Spinal cord (tissue), 10 donors: ENCODE results near the gene NF2. TPM values are rescaled to one million over a fixed set of nuclear protein-coding genes. Genes with fewer than 3 reads are reported as not detected.

Experiments
- DNase-seq, 6 donors: peaks; one replicate each; pipeline versions ENCODE4 v3.0.0 to v3.0.0-alpha.2; 2013 to 2015; ENCODE audit warnings: low spot score in 6 of 6, low read depth in 4 of 6
- H3K27ac ChIP-seq: one replicate; pipeline ENCODE4 v1.5.1; 2013; ENCODE audit warnings: low read depth, low read length, control low read depth
- H3K27me3 ChIP-seq: one replicate; pipeline ENCODE4 v1.6.1; 2013; ENCODE audit warnings: low read length; ENCODE audit not compliant: control insufficient read depth, insufficient read depth
- H3K36me3 ChIP-seq: one replicate; pipeline ENCODE4 v1.6.1; 2013; ENCODE audit warnings: low read length; ENCODE audit not compliant: control insufficient read depth, insufficient read depth
- H3K4me1 ChIP-seq: one replicate; pipeline ENCODE4 v1.6.1; 2013; ENCODE audit warnings: low read length; ENCODE audit not compliant: control insufficient read depth, insufficient read depth
- H3K4me3 ChIP-seq: one replicate; pipeline ENCODE4 v1.5.1; 2013; ENCODE audit warnings: low read depth, low read length, control low read depth
- H3K9me3 ChIP-seq: one replicate; pipeline ENCODE4 v1.6.1; 2013; ENCODE audit warnings: low read length; ENCODE audit not compliant: control insufficient read depth, insufficient read depth
- WGBS: methylation state at CpG from one replicate; pipeline ENCODE4 v1.1.5; 2013; ENCODE audit warnings: missing lambda C conversion rate; ENCODE audit not compliant: insufficient coverage; 5-methylcytosine and 5-hydroxymethylcytosine counted together
- polyA plus RNA-seq, 2 donors: library from polyadenylated mRNA; unstranded; fragments of 120-200 nt; gene quantifications; one replicate each; pipeline ENCODE4 v1.2.1, GENCODE V29; 2013; ENCODE audit not compliant: insufficient read length in 2 of 2
- total RNA-seq, 2 donors: library from RNA; depleted of rRNA in 1 of 2; stranded (reverse); fragments of 120-200 nt in 1 of 2; fragments of >200 nt in 1 of 2; gene quantifications; one replicate each; pipeline versions ENCODE4 v1.2.3 to v1.2.4, GENCODE V29; 2013 to 2014
- donor health status: healthy.

NF2 gene
- total and polyA plus RNA-seq, 4 donors, result 35.4 to 48.7 (median 39.6) TPM

- Histone ChIP-seq H3K4me3 (no peak overlapping the region), H3K9me3 (no peaks in the 10 kb centered on the region), H3K27ac (no peak overlapping the region), H3K4me1 (no peaks in the 10 kb centered on the region), H3K27me3 (no peaks in the 10 kb centered on the region), H3K36me3 (peaks cover 75% of the 10 kb centered on the region)
- 96% methylated on average over 8 of the region's 8 CpGs for WGBS
- no peak for DNase-seq
Measured at GRCh38 chr22:29674121-29674520, 70.7 kb downstream of the NF2 start.

- H3K4me3 ChIP-seq, result no peak overlapping the region
- WGBS, result no CpG with 5 or more reads among the region's 1 CpG
- H3K27ac ChIP-seq, result no peak overlapping the region
Measured at GRCh38 chr22:29679316-29679715, 75.9 kb downstream of the NF2 start.

GRCh38 chr22:29683536-29683935 is 80.1 kb downstream of the NF2 start:
- no peak overlapping the region for H3K27ac ChIP-seq
- no peak overlapping the region for H3K4me3 ChIP-seq
- DNase-seq, result no peak
- H3K4me1 ChIP-seq, result peaks cover 5% of the 10 kb centered on the region
- 65% methylated on average over 4 of the region's 4 CpGs for WGBS
- no peaks in the 10 kb centered on the region for H3K9me3 ChIP-seq
- no peaks in the 10 kb centered on the region for H3K27me3 ChIP-seq
- peaks cover 49% of the 10 kb centered on the region for H3K36me3 ChIP-seq

More at GRCh38 chr22:29679316-29679715, 75.9 kb downstream of the NF2 start:
- DNase-seq, result no peak
- no peaks in the 10 kb centered on the region for H3K27me3 ChIP-seq
- no peaks in the 10 kb centered on the region for H3K9me3 ChIP-seq
- peaks cover 75% of the 10 kb centered on the region for H3K36me3 ChIP-seq
- H3K4me1 ChIP-seq, result no peaks in the 10 kb centered on the region

- H3K36me3 ChIP-seq, result peaks cover 45% of the 10 kb centered on the region
Measured at GRCh38 chr22:29684244-29684643, 80.8 kb downstream of the NF2 start.

GRCh38 chr22:29689206-29689879 is 85.9 kb downstream of the NF2 start:
- Histone ChIP-seq H3K4me3 (no peak overlapping the region), H3K27me3 (no peaks in the 10 kb centered on the region), H3K4me1 (peaks cover 58% of the 10 kb centered on the region), H3K36me3 (peaks cover 38% of the 10 kb centered on the region), H3K27ac (no peak overlapping the region), H3K9me3 (no peaks in the 10 kb centered on the region)
- WGBS, result no CpG with 5 or more reads among the region's 5 CpGs
- peak in 2 of 6 donors; percentile 38 to 58 for DNase-seq

More at GRCh38 chr22:29684244-29684643, 80.8 kb downstream of the NF2 start:
- no peak for DNase-seq
- Histone ChIP-seq H3K27ac (no peak overlapping the region), H3K4me3 (no peak overlapping the region), H3K27me3 (no peaks in the 10 kb centered on the region), H3K9me3 (no peaks in the 10 kb centered on the region), H3K4me1 (peaks cover 13% of the 10 kb centered on the region)
- 93% methylated on average over 4 of the region's 4 CpGs for WGBS

- WGBS, result 9% methylated on average over 8 of the region's 8 CpGs
- peaks cover 42% of the 10 kb centered on the region for H3K36me3 ChIP-seq
- H3K27ac ChIP-seq, result no peak overlapping the region
- no peaks in the 10 kb centered on the region for H3K9me3 ChIP-seq
- peaks cover 59% of the 10 kb centered on the region for H3K4me1 ChIP-seq
- peak; percentile 58 to 95 (median 72) for DNase-seq
- H3K4me3 ChIP-seq, result no peak overlapping the region
- H3K27me3 ChIP-seq, result no peaks in the 10 kb centered on the region
Measured at GRCh38 chr22:29689880-29690213, 86.4 kb downstream of the NF2 start.

- WGBS, result 40% methylated on average over 9 of the region's 9 CpGs
- H3K36me3 ChIP-seq, result peaks cover 43% of the 10 kb centered on the region
- peaks cover 66% of the 10 kb centered on the region for H3K4me1 ChIP-seq
- no peak overlapping the region for H3K4me3 ChIP-seq
- peak in 1 of 6 donors; percentile 46 for DNase-seq
- no peaks in the 10 kb centered on the region for H3K9me3 ChIP-seq
- H3K27ac ChIP-seq, result no peak overlapping the region
- no peaks in the 10 kb centered on the region for H3K27me3 ChIP-seq
Measured at GRCh38 chr22:29690476-29690875, 87.0 kb downstream of the NF2 start.

- H3K4me1 ChIP-seq, result peaks cover 70% of the 10 kb centered on the region
Measured at GRCh38 chr22:29691636-29692326, 88.3 kb downstream of the NF2 start.

GRCh38 chr22:29692327-29692640 is 88.9 kb downstream of the NF2 start:
- H3K27ac ChIP-seq, result no peak overlapping the region

More at GRCh38 chr22:29691636-29692326, 88.3 kb downstream of the NF2 start:
- H3K27ac ChIP-seq, result no peak overlapping the region
- no peaks in the 10 kb centered on the region for H3K27me3 ChIP-seq
- WGBS, result 70% methylated on average over 13 of the region's 13 CpGs
- no peak for DNase-seq
- H3K36me3 ChIP-seq, result peaks cover 51% of the 10 kb centered on the region
- no peaks in the 10 kb centered on the region for H3K9me3 ChIP-seq
- H3K4me3 ChIP-seq, result no peak overlapping the region

GRCh38 chr22:29693161-29693560 is 89.7 kb downstream of the NF2 start:
- Histone ChIP-seq H3K27ac (no peak overlapping the region), H3K4me1 (peaks cover 75% of the 10 kb centered on the region), H3K36me3 (peaks cover 62% of the 10 kb centered on the region)

More at GRCh38 chr22:29692327-29692640, 88.9 kb downstream of the NF2 start:
- H3K27me3 ChIP-seq, result no peaks in the 10 kb centered on the region
- peaks cover 70% of the 10 kb centered on the region for H3K4me1 ChIP-seq
- no peaks in the 10 kb centered on the region for H3K9me3 ChIP-seq
- H3K4me3 ChIP-seq, result no peak overlapping the region
- peak in 1 of 6 donors; percentile 37 for DNase-seq
- WGBS, result 51% methylated on average over 4 of the region's 4 CpGs
- peaks cover 53% of the 10 kb centered on the region for H3K36me3 ChIP-seq

More at GRCh38 chr22:29693161-29693560, 89.7 kb downstream of the NF2 start:
- DNase-seq, result no peak
- H3K9me3 ChIP-seq, result no peaks in the 10 kb centered on the region
- no peaks in the 10 kb centered on the region for H3K27me3 ChIP-seq
- 67% methylated on average over 2 of the region's 8 CpGs for WGBS
- H3K4me3 ChIP-seq, result no peak overlapping the region
